NCI-H1694 (cell line): ENCODE data around the gene ADCY7.
"Not testable (repeated sequence)": the region's sequence is repeated elsewhere in the genome, so short reads cannot be mapped to it uniquely, and the experiment has no call there.

Experiments used
- DNase-seq: peaks from one replicate; lab custom pipeline; 2025; lab: John Stamatoyannopoulos, UW

Gene ADCY7

GRCh38 chr16:50266337-50267091, at the start of gene ADCY7:
Gene ADCY7 (plus strand): TSS chr16:50266551. CDS start chr16:50288180, 21,629 bp downstream.
- peak; percentile 40 for DNase-seq

GRCh38 chr16:50219402-50219975, 46.9 kb upstream of the ADCY7 start:
- DNase-seq = no peak

DNA sequence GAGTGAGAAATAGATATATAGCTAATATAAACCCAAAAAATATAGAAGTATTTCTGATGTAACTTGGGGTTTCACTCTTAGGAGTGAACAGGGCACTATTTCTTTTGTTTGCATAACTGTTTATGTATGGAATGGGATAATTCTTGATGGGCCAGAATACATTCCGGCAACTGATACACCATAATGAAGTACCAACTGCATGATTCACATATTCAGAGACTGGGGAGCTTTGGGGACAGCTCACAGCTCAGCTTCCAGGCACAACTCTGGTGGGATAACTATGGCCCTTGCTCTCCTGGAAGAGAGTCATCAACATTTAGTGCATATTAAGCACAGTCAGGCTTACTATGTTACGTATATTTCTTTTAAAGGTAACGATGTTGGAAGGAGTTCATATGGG, 42.1 kb upstream of the ADCY7 start:
- DNase-seq = no peak

- no peak for DNase-seq
These were observed 39.2 kb upstream of the ADCY7 start for GRCh38 chr16:50227120-50227519.

DNA sequence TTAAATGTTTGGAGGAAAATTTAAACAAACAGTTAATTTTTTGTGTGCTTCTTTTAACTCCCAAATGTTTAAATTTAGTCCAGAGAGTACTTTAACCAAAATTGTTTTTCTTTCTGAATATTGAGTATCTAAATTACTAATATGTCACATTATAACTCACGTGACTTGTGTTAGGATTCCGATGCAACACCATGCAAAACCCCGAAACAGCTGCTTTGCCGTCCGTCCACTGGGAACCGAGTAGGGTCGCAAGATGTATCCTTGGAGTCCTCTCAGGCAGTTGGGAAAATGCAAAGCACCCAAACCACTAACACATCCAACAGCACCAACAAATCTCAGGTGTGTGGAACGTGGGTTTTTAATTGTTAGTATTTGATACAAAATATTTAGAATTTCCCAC, 38.7 kb upstream of the ADCY7 start:
- DNase-seq = no peak

- no peak for DNase-seq
These were observed 37.9 kb upstream of the ADCY7 start for GRCh38 chr16:50228364-50228868.

GRCh38 chr16:50229149-50229726, 37.1 kb upstream of the ADCY7 start:
- DNase-seq = no peak

GRCh38 chr16:50234771-50235556, 31.4 kb upstream of the ADCY7 start:
- no peak for DNase-seq

DNA sequence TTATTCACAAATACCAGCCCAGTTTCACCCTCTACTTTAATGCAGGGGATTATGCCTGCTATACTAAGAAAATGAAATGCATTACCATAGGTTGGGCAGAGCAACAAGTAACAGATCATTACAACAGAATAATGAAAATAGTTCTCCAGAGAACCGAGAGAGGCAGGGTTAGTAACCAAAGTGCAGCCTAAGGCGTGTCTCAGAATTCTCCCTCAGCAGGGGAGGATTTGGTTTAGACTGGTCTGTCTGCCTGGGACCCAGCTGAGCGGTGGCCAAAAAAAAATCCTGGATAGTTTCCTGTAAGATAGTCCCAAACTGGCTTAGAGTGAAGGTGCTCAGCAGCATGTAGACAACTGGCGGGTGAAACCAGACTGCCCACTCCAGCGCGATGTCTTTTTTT, 30.8 kb upstream of the ADCY7 start:
- DNase-seq = no peak

DNA sequence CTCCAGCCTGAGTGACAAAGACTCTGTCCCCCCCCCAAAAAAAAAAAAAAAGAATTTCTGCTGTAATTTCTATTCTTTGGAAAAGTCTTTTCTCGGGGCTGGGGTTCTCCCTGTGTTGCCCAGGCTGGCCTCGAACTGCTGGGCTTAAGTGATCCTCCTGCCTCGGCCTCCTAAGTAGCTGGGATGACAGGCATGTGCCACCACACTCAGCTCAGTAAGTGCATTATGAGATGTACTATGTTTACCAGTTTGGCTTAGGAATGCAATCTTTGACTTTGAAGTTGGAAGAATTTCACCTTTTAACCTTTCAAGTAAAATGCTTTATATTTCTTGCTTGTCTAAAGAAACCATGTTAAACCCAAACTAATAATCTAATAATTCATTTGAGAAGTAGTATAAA, 28.0 kb upstream of the ADCY7 start:
- no peak for DNase-seq

DNA sequence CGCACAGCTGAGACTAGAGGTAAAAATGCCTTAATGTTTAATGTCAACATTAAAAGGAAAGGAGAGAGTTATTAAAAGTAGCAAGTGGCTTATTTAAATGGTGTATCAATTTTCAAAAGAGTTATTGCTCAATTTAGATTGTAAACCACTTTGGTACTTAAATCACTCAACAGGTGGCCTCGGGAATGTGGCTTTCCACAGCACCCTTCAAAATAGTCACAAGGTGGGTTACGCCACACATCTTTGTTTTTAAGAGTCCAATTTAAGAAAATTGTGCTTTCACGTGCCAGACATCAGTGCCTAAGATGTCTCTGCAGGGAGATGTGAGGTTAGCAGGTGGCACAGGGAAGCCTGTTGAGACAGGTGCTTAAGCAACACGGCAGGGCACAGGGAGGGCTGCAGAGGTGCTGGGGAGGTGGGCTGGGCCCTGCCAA, 27.5 kb upstream of the ADCY7 start:
- no peak for DNase-seq

DNA sequence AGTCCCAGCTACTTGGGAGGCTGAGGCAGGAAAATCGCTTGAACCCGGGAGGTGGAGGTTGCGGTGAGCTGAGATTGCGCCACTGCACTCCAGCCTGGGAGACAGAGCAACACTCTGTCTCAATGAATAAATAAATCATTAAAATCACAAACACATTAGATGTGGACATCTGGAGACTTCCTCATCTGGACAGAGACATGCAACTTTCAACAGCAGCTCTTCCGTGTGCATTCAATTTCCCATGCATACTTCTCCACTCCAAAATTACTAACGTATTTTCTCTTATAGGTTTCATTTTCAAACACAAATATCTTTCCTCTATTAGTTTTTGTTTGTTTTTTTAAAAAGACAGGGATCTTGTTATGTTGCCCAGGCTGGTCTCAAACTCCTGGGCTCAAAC, 23.3 kb upstream of the ADCY7 start:
- DNase-seq = not testable (repeated sequence)

GRCh38 chr16:50244140-50244503, 22.2 kb upstream of the ADCY7 start:
- no peak for DNase-seq

GRCh38 chr16:50244504-50245416, 21.6 kb upstream of the ADCY7 start:
- DNase-seq = no peak

DNA sequence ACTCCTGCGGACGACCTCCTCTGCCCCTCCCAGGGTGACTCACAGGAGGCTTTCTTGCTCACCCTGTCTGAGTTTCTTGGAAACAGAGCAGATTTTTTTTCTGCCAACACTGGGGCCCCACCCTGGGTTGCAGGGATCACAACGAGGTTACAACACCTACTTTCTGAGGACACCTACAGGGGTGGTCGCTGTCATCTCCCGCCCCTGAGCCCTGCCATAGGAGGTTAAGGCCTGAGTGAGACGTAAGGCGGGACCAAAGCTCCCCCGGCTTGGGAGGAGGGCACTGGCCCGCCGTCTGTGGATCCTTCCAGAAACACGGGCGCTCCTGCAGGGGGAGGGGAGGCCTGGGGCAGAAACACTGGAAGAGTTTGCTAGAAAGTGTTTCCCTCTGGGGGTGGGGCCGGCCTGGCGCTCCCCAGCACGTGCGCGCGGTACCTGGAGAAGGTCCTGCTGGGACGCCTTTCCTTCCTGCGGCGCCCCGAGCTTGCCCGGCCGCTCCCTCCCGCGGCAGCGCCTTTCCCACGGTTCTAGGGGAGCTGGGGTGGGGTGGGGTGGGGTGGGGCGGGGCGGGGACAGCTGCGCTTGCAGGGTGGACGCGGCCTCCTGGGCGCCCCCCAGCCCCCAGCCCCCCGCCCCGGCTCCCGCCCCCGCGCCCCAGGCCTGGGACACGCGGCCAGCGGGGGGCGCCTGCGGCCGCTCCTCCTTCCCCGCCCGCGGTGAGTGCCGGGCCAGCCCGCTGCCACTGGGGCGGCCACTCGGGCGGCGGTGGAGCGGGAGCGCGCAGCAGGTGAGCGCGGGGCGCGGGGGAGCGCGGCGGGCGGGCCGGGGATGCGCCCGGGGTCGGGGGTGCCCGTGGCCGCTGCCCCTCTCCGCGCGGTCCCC, 20.7 kb upstream of the ADCY7 start:
- DNase-seq = no peak

- no peak for DNase-seq
These were observed 19.8 kb upstream of the ADCY7 start for GRCh38 chr16:50246299-50247122.

DNA sequence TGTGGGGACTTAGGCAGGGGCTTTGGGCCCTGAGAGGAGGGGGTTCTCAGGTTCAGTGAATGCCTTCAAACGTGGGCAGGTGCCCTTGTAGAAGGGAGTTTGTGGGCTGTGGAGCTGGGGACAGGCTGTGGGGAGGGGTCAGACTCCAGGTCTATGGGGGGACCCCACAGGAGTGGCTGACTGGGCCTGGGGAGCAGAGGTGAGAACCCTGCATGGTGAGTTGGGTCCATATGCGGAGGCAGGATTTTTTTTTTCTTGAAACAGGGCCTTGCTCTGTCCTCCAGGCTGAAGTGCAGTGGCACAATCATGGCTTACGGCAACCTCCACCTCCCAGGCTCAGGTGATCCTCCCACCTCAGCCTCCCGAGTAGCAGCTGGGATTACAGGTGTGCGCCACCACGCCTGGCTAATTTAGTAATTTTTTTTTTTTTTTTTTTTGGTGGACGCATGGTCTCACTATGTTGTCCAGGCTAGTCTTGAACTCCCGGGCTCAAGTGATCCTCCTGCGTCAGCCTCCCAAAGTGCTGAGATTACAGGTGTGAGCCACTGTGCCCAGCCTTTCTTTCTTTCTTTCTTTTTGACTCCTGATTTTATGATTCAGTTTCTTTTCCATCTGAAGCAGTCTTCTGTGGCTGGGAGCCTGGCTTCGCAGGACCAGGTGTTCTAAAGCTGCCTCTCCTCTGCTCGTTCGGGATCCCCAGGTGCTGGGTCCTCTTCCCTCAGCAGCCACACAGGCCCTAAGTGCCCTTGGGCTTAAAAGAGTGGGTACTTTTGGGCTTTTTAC, 19.0 kb upstream of the ADCY7 start:
- no peak for DNase-seq

DNA sequence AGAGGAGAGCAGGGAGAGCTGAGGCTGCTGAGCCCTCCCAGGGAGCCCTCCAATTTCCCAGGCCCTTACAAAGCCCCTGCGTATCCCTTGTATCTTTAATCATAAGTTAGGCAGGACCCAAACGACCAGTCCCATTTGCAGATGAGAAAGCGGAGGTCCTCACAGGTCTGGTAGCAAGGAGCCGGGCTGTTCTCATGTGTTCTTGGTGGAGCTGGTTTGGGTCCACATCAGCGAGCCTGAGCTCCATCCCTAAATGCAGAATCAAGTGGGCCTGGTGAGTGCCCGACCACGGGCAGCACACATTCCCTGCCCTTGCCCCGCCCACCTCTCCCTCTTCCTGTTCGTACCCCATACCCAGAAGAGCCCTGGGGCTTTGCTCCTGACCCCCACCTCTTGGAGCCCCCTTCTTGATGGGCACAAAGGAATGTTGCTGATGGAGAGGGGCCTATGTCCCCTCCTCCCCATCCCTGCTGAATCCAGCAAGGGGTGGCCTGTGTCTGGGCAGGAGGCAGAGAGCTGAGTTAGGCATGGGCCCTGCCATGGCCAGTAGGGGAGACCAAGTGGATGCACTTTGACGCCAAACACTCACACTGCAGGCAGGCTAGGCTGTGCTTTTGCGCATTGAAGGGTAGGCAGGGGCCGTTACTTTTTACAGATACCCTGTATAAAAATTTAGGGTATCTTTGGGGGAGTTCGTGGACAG, 18.3 kb upstream of the ADCY7 start:
- DNase-seq = no peak
